Activated naive CD4-positive, alpha-beta T cell treated with Interleukin-2 at 50 U/mL for 16 hours (primary cell): ENCODE data around the gene CNIH4.
A peak's percentile ranks its signal among the peaks of the same experiment; 100 is the strongest.
"Not testable (repeated sequence)": the region's sequence is repeated elsewhere in the genome, so short reads cannot be mapped to it uniquely, and the experiment has no call there.

Source experiments
- DNase-seq: peaks from one replicate; pipeline ENCODE4 v3.0.0-alpha.2; 2020

CNIH4 gene

DNA sequence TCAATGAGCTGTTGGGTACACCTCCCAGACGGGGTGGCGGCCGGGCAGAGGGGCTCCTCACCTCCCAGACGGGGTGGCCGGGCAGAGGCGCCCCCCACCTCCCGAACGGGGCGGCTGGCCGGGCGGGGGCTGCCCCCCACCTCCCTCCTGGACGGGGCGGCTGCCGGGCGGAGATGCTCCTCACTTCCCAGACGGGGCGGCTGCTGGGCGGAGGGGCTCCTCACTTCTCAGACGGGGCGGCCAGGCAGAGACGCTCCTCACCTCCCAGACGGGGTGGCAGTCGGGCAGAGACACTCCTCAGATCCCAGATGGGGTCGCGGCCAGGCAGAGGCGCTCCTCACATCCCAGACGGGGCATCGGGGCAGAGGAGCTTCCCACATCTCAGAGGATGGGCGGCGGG, 7.0 kb upstream of the CNIH4 start:
- DNase-seq: not testable (repeated sequence)

GRCh38 chr1:224352436-224353085, 4.1 kb upstream of the CNIH4 start:
- not testable (repeated sequence) for DNase-seq

- DNase-seq: no peak
Observed at GRCh38 chr1:224353975-224354925, 2.4 kb upstream of the CNIH4 start.

DNA sequence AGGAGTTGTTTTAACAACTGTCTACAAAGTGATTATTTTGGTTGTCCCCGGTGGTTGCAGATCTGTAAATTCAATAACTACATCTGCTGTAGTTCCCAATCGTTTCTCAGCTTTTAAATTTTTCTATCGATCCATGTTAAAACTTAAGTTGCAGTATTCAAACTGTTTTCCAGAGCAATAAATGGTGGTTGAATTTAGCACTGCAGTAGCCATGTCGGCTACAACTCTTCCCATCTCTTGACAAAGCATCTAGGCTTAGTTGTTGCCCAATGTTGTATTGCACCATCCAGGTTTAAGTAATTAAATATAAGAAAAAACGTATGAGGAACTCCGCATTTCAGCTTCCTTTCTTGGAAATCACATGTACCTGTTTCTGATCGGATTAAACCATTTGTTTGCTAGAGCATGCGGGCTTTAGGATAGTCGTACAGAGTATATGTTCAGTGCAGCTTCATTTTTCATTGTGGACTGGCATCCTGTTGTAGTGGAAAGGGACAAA, 996 bp downstream of the CNIH4 start:
- no peak for DNase-seq

DNA sequence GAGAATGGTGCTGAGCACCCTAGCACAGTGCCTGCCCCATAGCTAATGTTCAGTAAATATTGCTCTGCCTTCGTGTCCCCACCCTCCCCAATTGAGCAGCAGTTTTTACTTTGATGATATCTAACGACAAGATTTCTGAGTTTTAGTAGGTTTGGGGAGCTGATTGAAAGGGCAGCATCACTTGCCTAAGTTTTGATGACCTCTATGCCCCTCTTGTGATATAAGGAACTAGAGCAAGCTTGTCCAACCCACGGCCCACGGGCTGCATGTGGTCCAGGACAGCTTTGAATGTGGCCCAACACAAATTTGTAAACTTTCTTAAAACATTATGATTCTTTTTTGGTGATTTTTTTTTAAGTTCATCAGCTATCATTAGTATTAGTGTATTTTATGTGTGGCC, 1.6 kb downstream of the CNIH4 start:
- no peak for DNase-seq

GRCh38 chr1:224359207-224359606, 2.5 kb downstream of the CNIH4 start:
- no peak for DNase-seq

GRCh38 chr1:224368409-224368808, 11.7 kb downstream of the CNIH4 start:
- no peak for DNase-seq

DNA sequence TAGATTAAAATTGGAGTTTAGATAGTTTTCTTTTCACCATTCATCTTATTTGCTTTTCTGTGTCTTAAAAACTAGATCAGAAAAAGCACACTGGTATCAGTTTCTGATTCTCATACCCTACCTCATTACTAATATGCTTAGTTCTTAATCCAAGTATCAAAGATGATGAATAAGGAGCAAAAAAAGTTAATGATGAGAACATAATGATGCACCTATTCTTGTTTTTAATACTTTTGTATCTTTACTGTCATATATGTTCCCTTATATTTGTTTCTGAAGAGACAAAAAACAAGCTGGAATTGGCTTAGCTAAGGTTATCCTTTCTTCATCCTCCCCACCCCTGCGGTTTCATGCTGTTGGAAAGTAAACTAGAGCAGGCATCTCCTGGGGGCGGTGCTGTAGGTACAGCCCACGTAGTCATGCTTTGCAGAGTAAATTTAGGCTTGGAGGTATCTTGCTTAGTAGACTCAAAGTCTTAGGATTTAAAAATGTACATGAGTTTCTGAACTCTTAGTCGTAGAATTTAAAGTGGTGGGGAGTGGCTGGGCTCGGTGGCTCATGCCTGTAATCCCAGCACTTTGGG, 16.4 kb downstream of the CNIH4 start:
- DNase-seq: peak; percentile 47

- DNase-seq: no peak
Observed at GRCh38 chr1:224375059-224375458, 18.4 kb downstream of the CNIH4 start.

DNA sequence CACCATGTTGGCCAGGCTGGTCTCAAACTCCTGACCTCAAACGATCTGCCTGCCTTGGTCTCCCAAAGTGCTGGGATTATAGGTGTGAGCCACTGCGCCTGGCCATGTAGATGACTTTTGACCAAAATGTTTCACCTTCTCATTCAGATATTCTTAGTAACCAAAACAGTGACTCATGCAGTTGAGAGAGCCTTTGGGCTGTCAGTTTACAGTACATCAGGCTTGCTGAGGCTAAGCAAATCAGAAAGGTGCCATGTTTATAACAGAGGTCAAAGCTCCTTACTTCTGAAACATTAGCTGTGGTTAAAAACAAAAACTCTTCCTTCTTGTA, 21.0 kb downstream of the CNIH4 start:
- peak; percentile 30 for DNase-seq

- no peak for DNase-seq
Observed at GRCh38 chr1:224378855-224379631, 22.4 kb downstream of the CNIH4 start.

DNA sequence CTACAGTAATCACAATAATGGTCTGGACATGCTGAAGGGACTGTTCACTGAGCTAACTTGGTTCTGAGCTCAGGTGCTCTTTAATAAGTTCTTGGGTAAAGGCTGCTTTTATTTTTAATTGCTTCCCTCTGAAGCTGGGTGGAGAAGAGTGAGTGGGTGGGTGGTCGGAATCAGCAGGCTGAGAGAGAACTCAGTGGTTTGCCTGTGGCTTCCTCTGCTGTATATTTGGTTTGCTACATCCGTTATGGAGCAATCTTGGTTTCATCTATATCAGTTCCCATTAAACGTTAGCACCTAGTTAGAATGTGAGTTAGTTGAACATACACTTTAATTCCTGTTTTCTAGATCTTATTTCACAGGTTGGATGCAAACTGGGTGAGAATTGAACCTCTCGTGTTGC, 23.3 kb downstream of the CNIH4 start:
- peak; percentile 50 for DNase-seq

DNA sequence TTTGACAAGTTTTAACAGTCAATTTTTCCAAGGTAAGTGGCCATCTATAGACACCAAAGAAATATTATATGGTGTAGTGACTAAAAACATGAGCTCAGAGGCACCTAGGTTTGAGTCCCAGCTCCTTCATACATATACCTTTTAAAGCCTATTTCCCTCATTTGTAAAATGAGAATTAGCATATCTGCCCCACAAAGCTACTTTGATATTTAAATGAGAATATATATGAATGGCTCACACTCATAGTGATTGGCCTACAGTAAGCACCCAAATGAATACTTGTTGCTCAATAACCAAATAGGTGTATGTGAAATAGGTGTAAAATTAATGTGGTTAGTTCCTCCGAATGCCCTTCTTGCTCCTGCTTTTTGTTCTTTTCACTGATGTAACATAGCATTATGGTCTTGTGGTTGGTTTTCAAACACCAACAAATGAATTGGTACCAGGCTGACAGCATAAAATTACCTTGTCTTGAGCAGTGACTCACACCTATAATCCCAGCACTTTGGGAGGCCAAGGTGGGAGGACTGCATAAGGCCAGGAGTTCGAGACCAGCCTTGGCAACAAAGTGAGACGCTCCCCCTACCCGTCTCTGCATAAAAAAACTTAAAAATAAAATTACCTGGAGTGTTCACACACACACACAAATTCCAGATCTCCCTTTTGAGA, 25.3 kb downstream of the CNIH4 start:
- no peak for DNase-seq

- DNase-seq: no peak
Observed at GRCh38 chr1:224383218-224383617, 26.5 kb downstream of the CNIH4 start.

GRCh38 chr1:224387302-224387912, 30.7 kb downstream of the CNIH4 start:
- DNase-seq: no peak

- no peak for DNase-seq
Observed at GRCh38 chr1:224387943-224388342, 31.3 kb downstream of the CNIH4 start.

GRCh38 chr1:224390517-224390916, 33.8 kb downstream of the CNIH4 start:
- no peak for DNase-seq

DNA sequence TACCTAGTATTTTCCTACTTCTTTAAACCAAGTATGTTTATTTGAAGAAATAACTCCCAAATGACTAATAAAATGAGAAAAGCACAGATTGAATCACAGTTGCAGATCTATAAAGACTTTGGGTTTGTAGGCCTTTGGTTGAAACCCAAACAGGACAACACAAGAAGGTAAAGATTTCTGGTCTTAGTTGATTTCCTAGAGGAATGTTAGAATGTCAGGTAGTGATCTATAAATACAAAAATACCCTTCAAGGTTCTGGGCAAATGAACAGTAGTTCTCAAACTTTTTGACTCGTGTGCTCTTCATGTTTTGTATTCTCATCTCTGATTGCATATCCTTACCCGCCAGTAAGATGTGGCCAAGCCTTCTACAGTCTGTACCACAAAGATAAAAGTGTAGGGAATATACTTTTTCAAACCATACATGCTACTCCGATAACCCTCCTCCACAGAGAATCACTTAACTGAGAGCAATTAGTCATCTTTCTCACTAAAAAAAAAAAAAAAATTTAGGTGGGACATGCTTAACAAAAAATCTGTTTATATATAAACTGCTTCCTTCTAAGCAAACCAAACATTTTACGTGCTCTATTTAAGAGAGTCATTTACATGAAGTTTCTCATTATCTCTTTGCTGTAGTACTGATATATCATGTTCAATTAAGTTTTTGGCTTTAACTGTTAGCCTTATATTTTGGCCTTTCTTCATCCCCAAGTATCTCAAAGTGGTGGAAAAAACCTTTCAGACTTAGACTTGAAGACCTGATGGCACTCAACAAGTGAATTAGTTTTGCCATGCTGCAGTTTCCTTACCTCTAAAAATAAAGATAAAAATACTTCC, 36.0 kb downstream of the CNIH4 start:
- DNase-seq: no peak

GRCh38 chr1:224393294-224393693, 36.6 kb downstream of the CNIH4 start:
- no peak for DNase-seq

- DNase-seq: no peak
Observed at GRCh38 chr1:224399887-224400286, 43.2 kb downstream of the CNIH4 start.

- no peak for DNase-seq
Observed at GRCh38 chr1:224402472-224403036, 45.9 kb downstream of the CNIH4 start.
